ENCODE results near the gene PKHD1.

Gene PKHD1

DNA sequence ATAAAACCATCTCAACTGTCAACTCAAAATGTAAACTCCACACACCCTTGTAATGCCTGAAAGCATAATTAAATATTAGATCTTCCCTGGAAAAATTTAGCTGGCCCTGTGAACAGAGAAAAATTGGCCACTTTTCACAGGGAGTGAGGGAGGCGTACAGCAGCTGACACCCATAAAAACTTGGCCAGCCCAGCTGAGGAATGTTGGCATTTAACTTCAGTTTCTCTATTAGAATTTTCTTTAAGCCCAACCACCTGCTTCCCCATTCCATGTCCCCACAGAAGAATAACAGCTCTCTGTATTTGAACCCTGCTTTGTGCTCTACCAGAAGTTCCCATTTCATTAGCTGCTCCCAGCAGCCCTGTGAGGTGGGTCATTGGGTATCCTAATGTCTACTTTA, 41.0 kb downstream of the PKHD1 start:
- no peak for DNase-seq (ENCODE audit: low read depth, low spot score)

DNA sequence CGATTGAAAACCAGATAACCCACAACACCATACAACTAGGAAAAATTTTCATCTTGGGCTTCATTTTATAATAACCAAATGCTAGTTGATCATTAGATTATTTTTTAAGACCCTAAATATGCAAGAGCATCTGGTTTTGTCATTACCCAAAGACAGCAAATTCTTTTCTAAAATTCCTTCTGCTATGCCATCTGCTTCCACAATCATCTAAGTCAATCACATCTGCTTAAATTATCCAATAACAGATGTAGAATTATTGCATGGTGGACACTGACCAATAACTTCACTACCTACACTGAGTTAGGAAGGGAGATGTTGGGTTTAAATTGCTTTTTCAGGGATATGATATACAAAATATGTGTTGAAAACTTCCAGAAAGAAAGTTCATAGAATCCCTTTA, 41.9 kb downstream of the PKHD1 start:
- no peak for DNase-seq (ENCODE audit: low read depth, low spot score)

DNA sequence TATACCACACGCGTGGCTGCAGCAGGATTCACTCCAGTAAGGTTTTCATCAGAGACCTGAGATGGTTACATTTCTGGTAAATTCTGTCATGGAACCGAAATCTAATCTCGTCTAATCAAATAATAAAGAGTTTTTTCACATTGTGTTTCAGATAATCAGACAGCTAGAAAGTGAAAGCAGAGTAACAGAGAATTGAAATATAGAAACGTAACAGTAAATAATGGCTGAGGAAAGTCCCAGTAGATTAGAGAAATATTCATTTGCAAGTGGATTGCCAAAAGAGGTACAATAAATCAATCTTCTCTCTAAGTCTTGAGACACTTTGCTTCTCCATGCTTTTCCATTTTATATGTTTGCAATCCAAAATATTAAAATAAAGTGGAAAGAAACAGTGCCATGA, 42.4 kb downstream of the PKHD1 start:
- DNase-seq (ENCODE audit: low read depth, low spot score) = no peak

DNA sequence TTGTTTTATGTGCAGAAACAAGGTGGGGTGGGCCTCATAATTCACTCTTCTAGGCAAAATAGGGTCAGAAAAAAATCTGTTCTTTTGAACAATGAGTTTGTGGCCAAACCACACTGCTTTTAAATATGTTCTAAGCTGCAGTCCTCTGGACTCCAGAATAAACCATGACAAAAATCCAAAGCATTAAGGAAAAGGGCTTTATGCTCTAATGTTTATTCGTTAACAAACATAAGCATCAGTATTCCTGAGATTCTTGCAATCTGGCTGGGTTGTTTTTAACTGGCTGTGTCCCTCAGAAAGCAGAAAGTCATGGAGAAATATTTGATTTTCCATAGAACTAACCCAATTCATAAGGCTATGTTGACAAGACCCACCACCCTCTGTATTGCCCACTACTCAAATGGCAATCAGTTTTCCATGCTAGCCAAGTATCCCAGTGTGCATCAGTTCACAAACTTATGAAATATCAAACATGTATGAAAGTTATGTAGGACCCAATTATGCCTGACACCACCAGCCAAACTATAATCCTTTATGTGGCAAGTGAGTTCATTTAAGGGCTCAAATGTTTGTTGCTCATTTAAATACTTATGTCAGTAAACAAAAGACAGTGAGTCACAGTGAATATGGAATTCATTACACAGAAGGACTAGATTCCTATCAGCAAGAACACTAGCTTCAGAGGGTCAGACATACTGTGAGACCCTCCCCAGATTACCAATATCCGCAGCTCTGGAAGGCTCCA, 45.1 kb downstream of the PKHD1 start:
- no peak for DNase-seq (ENCODE audit: low read depth, low spot score)

DNA sequence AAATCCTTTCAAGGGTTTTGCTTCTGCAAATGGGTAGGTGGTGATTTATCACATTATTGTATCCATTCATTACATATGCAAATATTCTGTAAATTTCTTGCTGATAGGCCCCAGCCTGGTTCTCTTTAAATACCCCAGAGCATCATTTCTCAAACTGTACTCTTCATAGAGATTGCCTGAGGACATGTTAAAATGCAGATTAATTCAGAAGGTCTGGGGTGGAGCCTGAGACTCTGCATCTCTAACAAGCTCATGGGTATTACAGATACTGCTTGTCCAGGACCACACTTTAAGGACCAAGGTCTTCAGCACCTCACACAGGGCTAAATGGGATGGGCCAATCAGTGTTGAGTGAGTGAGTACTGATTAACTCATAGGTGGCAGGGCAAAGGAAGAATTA, 46.3 kb downstream of the PKHD1 start:
- no peak for DNase-seq (ENCODE audit: low read depth, low spot score)

DNA sequence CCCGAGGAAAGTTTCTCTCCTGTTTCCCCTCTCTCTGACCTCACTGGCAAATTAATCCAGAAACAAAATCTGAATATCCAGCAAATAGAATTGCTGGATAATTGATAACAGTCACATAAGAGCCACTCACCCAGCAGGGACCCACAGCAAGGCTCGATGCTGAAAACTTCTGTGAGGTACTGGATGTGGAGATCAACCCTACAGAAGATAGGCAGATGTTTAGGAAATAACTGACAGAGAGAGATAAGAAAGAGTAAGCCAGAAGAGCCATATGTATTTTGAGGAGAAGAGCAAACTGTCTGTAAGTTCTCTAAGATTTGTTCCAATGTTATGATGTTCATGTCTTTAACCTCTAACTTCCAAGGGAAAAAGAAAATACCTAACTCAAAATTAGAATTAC, 59.7 kb downstream of the PKHD1 start:
- DNase-seq (ENCODE audit: low read depth, low spot score) = no peak

DNA sequence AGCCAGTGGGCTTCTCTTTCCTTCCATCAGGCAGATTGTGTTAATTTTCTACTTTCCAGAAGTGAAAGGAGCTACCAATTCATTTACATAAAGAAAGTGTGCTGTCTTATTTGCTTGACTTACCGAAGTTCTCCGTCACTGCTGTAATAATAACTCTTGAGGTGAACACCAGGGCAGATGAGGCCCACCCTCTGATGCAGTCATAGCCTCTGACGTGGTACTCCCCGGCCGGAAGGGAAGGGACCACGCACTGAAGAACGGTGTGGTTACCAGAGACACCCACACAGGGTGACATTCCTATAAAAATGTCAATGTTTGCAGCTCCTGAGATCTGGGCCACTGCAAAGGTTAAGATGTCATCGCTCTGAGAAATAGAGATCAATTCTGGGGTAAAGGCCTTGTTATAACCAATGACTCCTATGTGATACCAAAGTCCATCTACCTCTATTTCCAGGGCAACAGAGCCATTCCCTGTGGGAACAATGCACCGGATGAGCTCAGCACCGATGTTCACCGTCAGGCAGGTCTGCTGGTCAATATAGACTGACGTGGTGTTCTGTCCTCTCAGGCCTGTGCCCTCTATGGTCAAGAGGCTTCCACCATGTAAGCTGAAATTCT, 62.9 kb downstream of the PKHD1 start:
- DNase-seq (ENCODE audit: low read depth, low spot score) = no peak

DNA sequence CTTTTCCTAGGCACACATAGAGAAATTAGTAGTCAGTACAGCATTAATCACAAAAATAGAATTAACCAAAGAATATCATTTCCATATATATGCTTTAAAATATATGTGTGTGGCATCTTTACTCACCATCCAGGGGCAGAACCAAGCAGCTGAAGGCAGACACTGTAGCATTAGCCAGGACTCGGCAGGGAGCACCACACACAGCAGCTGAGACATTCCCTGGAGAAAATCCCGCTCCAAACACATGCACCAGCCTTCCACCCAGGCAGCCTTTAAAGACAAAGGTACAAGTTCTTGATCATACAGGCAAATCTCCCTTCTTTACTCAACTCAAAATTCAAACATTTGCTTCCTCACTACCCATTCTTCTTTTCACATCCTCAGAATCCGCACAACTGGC, 64.7 kb downstream of the PKHD1 start:
- DNase-seq (ENCODE audit: low read depth, low spot score) = no peak

DNA sequence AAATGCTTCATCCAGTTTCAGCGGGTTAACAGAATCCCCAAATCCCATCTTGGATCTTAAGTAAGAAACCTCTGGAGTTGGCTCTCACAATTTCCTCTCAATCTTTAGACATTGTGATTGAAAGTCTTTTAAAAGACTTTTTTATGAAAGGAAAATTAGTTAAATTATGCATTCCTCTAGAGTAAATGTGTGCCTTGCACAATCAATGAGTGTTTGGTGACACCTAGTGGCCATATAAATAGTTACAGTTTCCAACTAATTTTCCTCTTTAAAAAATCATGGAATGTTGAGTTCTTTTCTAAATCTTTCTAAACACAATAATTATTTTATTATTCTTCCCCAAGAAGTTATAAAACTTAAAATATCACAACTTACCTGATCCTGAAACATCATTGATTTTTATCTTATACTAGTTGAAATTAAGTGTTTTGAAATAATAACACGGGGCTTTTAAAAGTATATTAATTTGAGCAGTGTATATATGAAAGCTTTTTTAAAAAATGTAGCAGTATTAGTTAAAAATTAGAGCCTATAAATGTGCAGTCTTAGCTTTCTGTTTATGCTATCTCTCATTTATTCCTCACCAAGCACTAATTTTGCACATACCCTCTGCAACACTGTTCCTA, 66.4 kb downstream of the PKHD1 start:
- no peak for DNase-seq (ENCODE audit: low read depth, low spot score)

DNA sequence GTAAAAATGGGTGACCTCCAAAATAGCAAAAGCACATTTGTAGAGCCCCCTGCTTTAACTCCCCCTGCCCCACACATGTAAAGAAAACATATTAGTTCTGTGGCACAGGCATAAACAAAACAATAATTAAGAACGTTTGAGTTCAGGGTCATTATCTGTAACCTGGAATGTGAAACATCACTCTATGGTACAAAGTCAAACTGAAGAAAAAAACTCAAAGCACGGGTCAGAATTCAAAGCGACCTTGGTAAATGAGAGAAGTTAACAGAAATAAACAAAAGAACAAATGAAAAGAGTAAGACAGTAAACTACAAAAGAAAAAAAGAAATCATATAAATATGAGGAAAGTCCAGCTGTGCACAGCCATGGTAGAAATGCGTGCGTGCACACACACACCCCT, 67.5 kb downstream of the PKHD1 start:
- DNase-seq (ENCODE audit: low read depth, low spot score) = no peak

DNA sequence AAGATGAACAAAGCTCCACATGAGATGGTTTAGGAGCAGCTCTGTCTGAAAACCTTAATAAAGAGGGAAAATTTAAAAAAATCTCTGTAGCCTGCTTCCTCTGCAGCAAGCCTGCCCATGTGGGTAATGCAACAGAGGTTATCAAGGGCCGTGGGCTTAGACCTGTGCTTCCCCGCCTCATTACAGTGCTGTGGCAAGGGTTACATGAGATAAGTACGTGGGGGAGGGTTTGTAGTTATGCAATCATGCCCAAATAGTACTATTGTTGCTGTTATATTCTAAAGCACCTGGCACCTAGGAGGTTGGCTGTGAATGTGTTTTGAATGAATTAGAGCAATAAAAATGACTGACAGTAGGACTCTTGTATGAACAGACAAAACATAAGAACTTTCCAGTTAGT, 68.3 kb downstream of the PKHD1 start:
- no peak for DNase-seq (ENCODE audit: low read depth, low spot score)

DNA sequence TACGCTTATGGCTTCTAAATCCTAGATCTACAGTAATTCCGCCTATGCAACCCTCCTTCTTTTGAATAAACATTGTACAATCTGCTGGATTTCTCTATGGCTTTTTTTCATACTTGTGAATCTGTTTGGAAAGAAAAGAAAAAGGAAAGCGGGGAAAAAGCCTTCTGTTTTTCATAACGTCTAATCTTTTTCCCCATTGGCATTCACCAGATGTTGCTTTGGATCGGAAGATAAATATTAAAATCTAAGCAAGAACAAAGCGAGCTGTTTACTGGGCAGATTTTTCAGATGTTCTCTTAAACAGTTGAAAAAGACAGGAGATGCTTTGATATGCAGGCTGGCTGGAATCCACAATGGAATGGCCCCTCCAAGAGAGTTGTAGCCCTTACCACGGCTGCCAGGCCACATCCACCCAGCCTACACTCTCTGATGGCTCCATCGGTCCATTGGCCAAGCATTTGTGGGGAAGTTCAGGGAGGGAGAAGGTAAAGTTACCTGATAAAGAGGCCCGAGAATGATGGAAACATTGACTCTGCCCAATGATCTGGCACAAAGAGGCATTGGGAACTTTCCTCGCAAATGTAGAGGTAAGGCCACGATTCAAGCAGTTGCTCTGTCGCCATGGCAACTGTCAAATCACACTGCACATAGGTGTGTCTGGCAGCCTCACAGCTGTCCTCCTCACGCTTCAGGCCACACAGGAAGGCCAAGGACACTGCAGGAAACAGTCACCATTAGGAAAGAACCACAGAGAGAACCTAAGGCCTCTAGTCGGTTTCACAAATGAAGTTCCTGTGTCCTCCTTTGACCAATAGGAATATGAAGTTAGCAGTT, 70.3 kb downstream of the PKHD1 start:
- no peak for DNase-seq (ENCODE audit: low read depth, low spot score)

DNA sequence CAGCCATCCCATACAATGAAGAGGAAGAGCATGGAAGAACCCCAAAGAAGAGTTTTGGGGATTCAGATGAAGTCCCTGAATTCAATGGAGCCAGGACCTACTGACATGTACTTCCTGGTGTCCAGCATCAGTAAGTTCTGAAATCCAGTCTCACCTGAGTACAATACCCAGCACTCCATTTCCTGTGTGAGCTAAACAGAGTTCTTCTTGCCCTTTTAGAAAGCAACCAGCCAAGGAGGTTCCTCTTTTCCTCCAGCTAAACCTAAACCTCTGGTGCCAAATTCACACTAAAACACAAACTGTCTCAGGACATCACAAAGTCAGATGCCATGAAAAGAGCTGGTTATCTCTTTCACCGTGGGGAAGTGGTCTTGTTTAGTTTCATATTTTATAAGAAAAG, 71.5 kb downstream of the PKHD1 start:
- no peak for DNase-seq (ENCODE audit: low read depth, low spot score)

DNA sequence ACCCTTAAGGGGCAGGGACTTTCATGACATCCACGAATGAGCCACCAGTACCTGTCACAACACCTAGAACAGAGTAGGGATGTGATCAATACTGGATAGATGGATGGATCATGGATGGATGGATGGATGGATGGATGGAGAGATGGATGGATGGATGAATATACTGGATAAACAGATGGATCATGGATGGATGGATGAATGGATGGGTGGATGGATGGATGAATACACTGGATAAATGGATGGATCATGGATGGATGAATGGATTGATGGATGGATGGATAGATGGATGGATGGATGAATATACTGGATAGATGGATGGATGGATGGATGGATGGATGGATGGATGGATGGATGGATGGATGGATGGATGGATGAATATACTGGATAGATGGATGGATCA, 73.0 kb downstream of the PKHD1 start:
- no peak for DNase-seq (ENCODE audit: low read depth, low spot score)

DNA sequence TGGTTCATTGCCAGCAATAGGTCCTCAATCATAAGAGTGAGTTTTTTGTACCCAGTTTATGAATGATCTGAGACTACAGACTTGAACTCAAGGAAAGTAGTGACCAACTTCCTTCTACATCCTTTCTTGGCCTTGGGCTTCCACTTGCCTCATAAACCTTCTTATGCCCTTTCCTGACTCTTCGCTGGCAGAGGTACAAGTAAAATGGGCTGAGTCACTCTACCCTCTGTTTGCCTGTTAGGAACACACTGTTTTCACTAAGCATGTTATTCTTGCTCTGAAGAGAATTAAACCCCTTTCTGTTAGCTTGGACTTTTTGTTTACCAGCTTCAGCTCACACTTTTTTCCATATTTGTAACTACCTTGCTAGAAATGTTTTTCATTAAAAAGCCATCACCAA, 74.4 kb downstream of the PKHD1 start:
- no peak for DNase-seq (ENCODE audit: low read depth, low spot score)

DNA sequence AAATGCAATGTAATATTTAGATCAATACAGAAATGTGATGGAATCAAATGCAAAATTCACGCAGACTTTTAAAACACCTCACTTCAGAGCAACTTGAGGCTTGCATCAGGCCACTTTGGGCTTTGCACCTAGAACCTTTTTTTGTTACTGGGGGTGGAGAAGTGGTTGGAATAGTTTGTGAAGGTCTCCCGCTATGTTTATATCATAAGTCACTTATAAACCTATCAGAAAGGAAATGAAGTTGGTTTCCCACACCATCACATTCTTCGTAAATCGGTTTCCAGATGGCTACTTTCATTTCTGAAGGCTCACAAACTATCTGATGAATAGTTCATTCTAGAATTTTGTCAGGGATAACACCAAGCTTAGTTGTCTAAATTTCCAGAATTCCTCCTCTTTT, 74.8 kb downstream of the PKHD1 start:
- DNase-seq (ENCODE audit: low read depth, low spot score) = no peak

DNA sequence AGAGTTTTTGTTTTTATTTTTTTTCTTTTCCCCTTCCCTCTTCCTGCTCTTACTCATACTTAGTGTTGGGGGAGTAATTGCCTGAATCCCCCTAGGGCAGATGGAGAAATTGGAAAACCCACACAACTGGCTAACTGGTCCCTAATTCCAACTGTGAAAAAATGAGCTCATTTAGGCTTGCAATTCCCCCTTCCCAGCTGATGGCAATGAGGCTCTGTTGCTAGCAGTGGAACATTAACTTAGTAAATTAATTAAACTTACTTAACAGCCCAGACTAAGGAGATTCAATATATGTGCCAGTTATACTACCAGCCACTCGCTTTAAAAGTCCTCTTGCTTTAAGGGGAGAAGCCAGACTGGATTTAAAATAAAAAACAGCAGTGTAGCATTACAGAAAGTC, 76.6 kb downstream of the PKHD1 start:
- DNase-seq (ENCODE audit: low read depth, low spot score) = no peak

DNA sequence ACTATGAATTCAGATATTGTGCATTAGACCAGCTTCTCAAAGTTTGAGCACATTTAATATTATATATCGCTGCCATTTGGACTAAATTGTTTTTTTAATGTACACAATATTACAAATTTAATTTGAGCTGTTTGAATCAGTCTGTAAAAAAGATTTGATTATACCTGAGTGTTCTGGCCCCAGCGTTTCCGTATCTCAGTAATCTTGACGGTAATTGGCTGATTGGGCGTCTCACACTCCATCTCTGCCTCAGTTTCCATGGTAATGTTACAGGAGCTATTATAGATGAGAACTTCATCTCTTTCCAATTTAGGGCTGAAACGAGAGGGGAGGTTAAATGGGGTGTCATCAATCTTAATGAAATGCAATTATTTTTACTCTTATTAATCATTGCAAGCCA, 77.3 kb downstream of the PKHD1 start:
- DNase-seq (ENCODE audit: low read depth, low spot score) = no peak

DNA sequence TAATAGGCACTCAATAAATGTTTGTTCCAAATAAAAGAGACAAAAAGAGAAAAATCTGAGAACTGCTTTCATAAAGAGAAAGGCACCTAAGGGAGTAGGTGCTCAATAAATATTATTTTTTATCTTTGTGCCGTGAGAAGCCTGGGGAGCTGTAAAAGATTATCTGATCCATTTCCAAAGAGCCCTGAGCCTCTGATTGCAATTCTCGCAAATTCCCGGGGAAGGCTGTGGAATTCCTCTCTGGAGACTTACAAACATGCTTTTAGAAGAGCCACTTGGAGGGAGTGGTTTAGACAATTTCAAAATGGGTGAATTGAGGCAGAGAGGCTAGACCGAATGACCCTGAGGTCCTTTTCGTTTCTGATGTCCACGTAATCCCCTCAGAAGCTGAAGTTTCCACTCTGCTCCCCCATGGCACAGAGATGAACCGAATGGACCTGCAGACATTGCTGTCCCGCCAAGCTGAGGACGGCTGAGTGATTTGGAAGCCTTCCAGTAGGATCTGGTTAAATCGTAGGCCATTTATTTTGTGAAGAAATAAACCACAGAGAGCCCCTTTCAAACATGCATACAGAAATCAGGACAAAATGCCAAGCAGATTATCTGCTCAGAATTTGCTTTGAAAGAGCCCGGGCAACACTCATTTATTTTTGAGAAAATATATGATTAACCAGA, 77.8 kb downstream of the PKHD1 start:
- no peak for DNase-seq (ENCODE audit: low read depth, low spot score)

DNA sequence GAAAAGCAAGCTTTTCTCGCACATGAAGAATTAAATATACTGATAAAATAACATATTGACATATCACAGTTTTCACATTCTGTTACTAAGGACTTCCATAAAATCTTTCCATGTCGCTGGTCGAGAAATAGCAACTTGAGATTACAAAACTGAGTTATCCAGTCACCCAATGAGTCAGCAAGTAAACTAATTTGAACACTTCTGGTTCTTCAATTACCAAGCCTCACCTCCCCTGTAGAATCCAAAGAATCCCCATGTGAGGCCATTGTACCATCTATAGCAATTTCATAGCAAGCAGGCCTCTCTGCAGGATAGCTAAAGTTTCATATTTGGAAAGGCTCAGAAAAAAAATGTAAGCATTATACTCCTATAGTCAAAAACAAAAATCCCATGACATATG, 87.3 kb downstream of the PKHD1 start:
- no peak for DNase-seq (ENCODE audit: low read depth, low spot score)

DNA sequence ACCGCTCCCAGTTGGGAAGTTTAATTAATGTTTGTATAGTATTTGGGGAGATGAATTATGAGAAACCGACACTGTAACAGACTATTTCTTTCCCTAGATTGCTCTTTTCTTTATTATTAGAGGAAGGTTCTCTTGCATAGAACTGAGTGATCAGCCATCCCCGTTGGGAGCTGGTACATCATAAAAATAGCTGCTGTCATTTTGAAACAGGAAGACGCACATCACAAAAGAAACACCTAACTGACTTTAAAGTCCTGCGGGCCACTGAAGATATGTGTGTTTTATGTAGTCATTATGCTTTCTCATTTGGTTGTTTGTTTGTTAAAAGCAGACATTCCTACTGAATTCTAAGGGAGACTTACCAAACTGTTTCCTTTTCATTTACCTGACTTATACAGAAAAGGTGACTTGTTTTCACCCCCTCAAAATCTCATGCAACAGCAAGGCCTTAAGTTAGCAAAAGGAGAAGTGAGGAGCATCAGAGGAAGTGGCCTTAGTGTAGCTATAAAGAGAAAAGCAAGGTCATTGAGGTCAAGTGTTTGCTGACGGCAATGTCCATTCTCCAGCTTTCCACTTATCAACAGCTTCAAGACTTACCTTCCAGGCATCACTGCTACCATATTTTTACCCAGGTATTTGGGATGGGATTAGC, 91.0 kb downstream of the PKHD1 start:
- no peak for DNase-seq (ENCODE audit: low read depth, low spot score)

Measured in activated naive CD8-positive, alpha-beta T cell treated with anti-CD3 and anti-CD28 coated beads, Interleukin-2, amount 50 U/mL, for 16 hours (primary cell).